SK-N-SH treated with all-trans-retinoic acid at 6 μM for 48 hours (cell line): ENCODE results near the gene MNX1.

Source experiments
- ATAC-seq: fragments of 200-7000 bp; cut with Tn5 transposase; 3 replicates; pipeline ENCODE4 v1.9.1; 2020; ENCODE audit warnings: mild to moderate bottlenecking, moderate library complexity
- ARNTL ChIP-seq: fragments of 450-650 bp; formaldehyde crosslinking; IDR thresholded peaks from 2 replicates; pipeline ENCODE4 v1.5.0; 2020; ENCODE audit warnings: low read depth, mild to moderate bottlenecking, moderate library complexity, borderline replicate concordance
- BACH2 ChIP-seq: fragments of 250-450 bp; sonication (Bioruptor Pico); IDR thresholded peaks from 2 replicates; pipeline ENCODE4 v1.9.0; 2021; ENCODE audit warnings: mild to moderate bottlenecking, borderline replicate concordance
- CSDC2 ChIP-seq: fragments of 250-450 bp; sonication (Bioruptor Pico); IDR thresholded peaks from 2 replicates; pipeline ENCODE4 v1.5.0; 2020; ENCODE audit warnings: mild to moderate bottlenecking, moderate library complexity
- ESRRG ChIP-seq: fragments of 250-450 bp; sonication (Bioruptor Pico); IDR thresholded peaks from 2 replicates; pipeline ENCODE4 v1.6.1; 2021; ENCODE audit warnings: mild to moderate bottlenecking
- GLIS3 ChIP-seq: fragments of 250-450 bp; sonication (Bioruptor Pico); IDR thresholded peaks from 2 replicates; pipeline ENCODE4 v1.5.0; 2020; ENCODE audit warnings: mild to moderate bottlenecking, moderate library complexity
- ISL1 ChIP-seq: fragments of 250-450 bp; sonication (Bioruptor Pico); IDR thresholded peaks from 2 replicates; pipeline ENCODE4 v2.1.2; 2022; ENCODE audit warnings: mild to moderate bottlenecking, moderate library complexity
- OSR1 ChIP-seq: fragments of 250-450 bp; sonication (Bioruptor Pico); IDR thresholded peaks from 2 replicates; pipeline ENCODE4 v1.8.0; 2022; ENCODE audit warnings: moderate library complexity, mild to moderate bottlenecking, inconsistent platforms
- PPARA ChIP-seq: fragments of 250-450 bp; sonication (Bioruptor Pico); IDR thresholded peaks from 2 replicates; pipeline ENCODE4 v1.5.0; 2020; ENCODE audit warnings: mild to moderate bottlenecking, borderline replicate concordance
- RARB ChIP-seq: fragments of 250-450 bp; sonication (Bioruptor Pico); IDR thresholded peaks from 2 replicates; pipeline ENCODE4 v1.8.0; 2021; ENCODE audit warnings: mild to moderate bottlenecking, moderate library complexity
- SNAI2 ChIP-seq: fragments of 250-450 bp; sonication (Bioruptor Pico); IDR thresholded peaks from 2 replicates; pipeline ENCODE4 v1.5.0; 2020; ENCODE audit warnings: mild to moderate bottlenecking, moderate library complexity
- TCF4 ChIP-seq: fragments of 250-450 bp; sonication (Bioruptor Pico); IDR thresholded peaks from 2 replicates; pipeline ENCODE4 v1.8.0; 2021; ENCODE audit warnings: mild to moderate bottlenecking, moderate library complexity, borderline replicate concordance
- TOX ChIP-seq: fragments of 250-450 bp; sonication (Bioruptor Pico); IDR thresholded peaks from 2 replicates; pipeline ENCODE4 v1.8.0; 2021; ENCODE audit warnings: mild to moderate bottlenecking, moderate library complexity, borderline replicate concordance
- ZC3H10 ChIP-seq: fragments of 250-450 bp; sonication (Bioruptor Pico); IDR thresholded peaks from 2 replicates; pipeline ENCODE4 v1.5.1; 2021; ENCODE audit warnings: mild to moderate bottlenecking, moderate library complexity
- ZFP3 ChIP-seq: fragments of 250-450 bp; sonication (Bioruptor Pico); IDR thresholded peaks from 2 replicates; pipeline ENCODE4 v1.5.0; 2020; ENCODE audit warnings: mild to moderate bottlenecking, moderate library complexity
- ZFP30 ChIP-seq: fragments of 450-650 bp; formaldehyde crosslinking; IDR thresholded peaks from 2 replicates; pipeline ENCODE4 v1.5.0; 2022; ENCODE audit warnings: mild to moderate bottlenecking, moderate library complexity
- ZNF565 ChIP-seq: fragments of 450-650 bp; formaldehyde crosslinking; conservative IDR thresholded peaks from 2 replicates; pipeline ENCODE4 v1.5.0; 2020; ENCODE audit warnings: low read depth, mild to moderate bottlenecking, moderate library complexity
- ZNF70 ChIP-seq: fragments of 450-650 bp; formaldehyde crosslinking; IDR thresholded peaks from 2 replicates; pipeline ENCODE4 v1.5.0; 2020; ENCODE audit warnings: mild to moderate bottlenecking, moderate library complexity
- ZNF8 ChIP-seq: fragments of 450-650 bp; formaldehyde crosslinking; IDR thresholded peaks from 2 replicates; pipeline ENCODE4 v1.5.0; 2020; ENCODE audit warnings: mild to moderate bottlenecking, moderate library complexity
- TF ChIP-seq, protein P1 (sequence below): fragments of 250-450 bp; sonication (Bioruptor Pico); IDR thresholded peaks from 2 replicates; pipeline ENCODE4 v1.8.0; 2021; ENCODE audit warnings: low read depth, mild to moderate bottlenecking, moderate library complexity, borderline replicate concordance
- TF ChIP-seq, protein P2 (sequence below): fragments of 250-450 bp; sonication (Bioruptor Pico); IDR thresholded peaks from 2 replicates; pipeline ENCODE4 v1.5.1; 2020; ENCODE audit warnings: low read depth, mild to moderate bottlenecking, moderate library complexity
- TF ChIP-seq, protein P3 (sequence below): fragments of 250-450 bp; sonication (Bioruptor Pico); IDR thresholded peaks from 2 replicates; pipeline ENCODE4 v1.5.1; 2021; ENCODE audit warnings: mild to moderate bottlenecking, moderate library complexity
- TF ChIP-seq, protein P4 (sequence below): fragments of 250-450 bp; sonication (Bioruptor Pico); IDR thresholded peaks from 2 replicates; pipeline ENCODE4 v1.8.0; 2020; ENCODE audit warnings: mild to moderate bottlenecking, moderate library complexity, borderline replicate concordance

Gene MNX1

DNA sequence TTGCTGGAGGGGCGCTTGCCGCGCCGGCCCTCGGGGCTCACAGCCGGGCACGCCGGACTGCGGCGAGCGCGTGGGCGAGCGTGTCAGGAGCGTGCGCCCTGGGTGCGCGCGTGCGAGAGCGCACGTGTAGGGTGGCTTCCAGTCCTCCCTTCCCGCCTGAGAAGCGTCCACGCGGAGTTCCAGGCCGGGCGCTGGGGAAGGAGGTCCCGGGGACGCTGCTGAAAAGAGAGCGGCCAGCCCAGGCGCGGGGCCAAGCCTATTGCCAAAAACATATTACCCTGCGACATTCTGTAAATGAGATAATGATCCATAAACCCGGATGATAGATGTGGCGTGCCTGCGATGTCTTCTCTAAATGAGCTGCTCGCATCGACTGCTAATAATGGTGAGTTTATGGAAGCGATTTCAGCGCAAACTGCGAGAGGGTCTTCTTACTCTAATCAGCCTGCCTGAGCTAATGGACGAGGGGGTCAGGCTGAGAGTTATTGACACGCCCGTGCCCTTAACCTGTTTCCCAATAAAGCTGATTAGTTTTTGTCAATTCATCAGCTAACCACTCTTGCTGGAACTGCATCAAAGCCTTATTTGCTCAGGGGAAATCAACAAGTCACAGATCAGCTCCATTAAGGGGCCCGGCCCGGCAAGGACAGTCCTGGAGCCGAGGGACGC lies 8.0 kb upstream of the MNX1 start:
- TF ChIP-seq BACH2 (CRISPR knock-in tag), result no peak
- TF ChIP-seq ESRRG (CRISPR knock-in tag), result no peak
- TF ChIP-seq, protein P1, sequence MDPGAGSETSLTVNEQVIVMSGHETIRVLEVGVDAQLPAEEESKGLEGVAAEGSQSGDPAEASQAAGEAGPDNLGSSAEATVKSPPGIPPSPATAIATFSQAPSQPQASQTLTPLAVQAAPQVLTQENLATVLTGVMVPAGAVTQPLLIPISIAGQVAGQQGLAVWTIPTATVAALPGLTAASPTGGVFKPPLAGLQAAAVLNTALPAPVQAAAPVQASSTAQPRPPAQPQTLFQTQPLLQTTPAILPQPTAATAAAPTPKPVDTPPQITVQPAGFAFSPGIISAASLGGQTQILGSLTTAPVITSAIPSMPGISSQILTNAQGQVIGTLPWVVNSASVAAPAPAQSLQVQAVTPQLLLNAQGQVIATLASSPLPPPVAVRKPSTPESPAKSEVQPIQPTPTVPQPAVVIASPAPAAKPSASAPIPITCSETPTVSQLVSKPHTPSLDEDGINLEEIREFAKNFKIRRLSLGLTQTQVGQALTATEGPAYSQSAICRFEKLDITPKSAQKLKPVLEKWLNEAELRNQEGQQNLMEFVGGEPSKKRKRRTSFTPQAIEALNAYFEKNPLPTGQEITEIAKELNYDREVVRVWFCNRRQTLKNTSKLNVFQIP (CRISPR knock-in tag), result no peak
- TF ChIP-seq TOX (CRISPR knock-in tag), result no peak
- no peak for TF ChIP-seq ARNTL (CRISPR knock-in tag)
- TF ChIP-seq ZNF8, result no peak
- TF ChIP-seq GLIS3 (CRISPR knock-in tag), result no peak
- TF ChIP-seq RARB (CRISPR knock-in tag), result no peak
- TF ChIP-seq, protein P2, sequence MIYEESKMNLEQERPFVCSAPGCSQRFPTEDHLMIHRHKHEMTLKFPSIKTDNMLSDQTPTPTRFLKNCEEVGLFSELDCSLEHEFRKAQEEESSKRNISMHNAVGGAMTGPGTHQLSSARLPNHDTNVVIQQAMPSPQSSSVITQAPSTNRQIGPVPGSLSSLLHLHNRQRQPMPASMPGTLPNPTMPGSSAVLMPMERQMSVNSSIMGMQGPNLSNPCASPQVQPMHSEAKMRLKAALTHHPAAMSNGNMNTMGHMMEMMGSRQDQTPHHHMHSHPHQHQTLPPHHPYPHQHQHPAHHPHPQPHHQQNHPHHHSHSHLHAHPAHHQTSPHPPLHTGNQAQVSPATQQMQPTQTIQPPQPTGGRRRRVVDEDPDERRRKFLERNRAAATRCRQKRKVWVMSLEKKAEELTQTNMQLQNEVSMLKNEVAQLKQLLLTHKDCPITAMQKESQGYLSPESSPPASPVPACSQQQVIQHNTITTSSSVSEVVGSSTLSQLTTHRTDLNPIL (CRISPR knock-in tag), result no peak
- TF ChIP-seq, protein P3, sequence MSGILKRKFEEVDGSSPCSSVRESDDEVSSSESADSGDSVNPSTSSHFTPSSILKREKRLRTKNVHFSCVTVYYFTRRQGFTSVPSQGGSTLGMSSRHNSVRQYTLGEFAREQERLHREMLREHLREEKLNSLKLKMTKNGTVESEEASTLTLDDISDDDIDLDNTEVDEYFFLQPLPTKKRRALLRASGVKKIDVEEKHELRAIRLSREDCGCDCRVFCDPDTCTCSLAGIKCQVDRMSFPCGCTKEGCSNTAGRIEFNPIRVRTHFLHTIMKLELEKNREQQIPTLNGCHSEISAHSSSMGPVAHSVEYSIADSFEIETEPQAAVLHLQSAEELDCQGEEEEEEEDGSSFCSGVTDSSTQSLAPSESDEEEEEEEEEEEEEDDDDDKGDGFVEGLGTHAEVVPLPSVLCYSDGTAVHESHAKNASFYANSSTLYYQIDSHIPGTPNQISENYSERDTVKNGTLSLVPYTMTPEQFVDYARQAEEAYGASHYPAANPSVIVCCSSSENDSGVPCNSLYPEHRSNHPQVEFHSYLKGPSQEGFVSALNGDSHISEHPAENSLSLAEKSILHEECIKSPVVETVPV (CRISPR knock-in tag), result no peak
- no peak for TF ChIP-seq ZNF565
- TF ChIP-seq ZFP30 (CRISPR knock-in tag), result no peak
- TF ChIP-seq SNAI2 (CRISPR knock-in tag), result no peak
- no peak for TF ChIP-seq CSDC2 (CRISPR knock-in tag)
- TF ChIP-seq ZNF70 (CRISPR knock-in tag), result no peak
- no peak for ATAC-seq

DNA sequence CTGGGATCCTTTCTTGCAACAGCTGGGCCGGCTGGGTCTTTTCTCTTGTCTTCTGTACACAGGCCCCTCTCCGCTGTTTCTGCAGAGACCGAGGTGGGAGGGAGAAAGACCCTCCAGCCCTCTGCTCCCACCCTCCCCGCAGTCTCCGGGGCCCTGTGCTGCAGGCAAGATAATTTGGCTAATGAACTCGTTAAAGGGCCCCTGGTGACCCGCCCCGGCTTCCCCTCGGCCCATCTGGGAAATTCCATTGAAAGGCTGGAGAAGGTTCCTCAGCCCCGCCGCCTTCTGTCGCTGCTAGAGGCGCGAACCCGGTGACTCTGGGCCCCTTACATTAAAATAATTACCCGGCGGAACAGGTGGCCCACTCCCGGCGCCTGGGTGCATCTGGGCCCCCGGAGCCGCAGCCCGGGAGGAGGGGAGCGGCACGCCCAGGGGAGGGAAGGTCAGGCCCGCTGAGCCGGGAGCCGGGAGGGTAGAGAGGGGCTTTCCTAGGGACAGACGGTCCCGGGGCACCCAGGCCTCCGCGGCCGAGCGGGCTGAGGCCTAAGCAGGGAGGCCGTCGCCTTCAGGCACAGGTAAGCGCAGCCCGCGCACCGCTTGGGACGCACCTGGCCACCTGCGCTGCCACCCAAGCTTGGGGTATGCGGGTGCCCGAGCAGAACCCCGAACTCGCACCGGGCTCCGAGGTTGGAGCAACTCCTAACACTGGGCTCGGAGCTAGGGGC lies 7.3 kb upstream of the MNX1 start:
- no peak for TF ChIP-seq CSDC2 (CRISPR knock-in tag)
- no peak for TF ChIP-seq TOX (CRISPR knock-in tag)
- no peak for TF ChIP-seq TCF4 (CRISPR knock-in tag)
- TF ChIP-seq, protein P3 (CRISPR knock-in tag), result no peak
- TF ChIP-seq ISL1 (CRISPR knock-in tag), result no peak
- no peak for TF ChIP-seq ARNTL (CRISPR knock-in tag)
- no peak for TF ChIP-seq ZNF8
- TF ChIP-seq, protein P1 (CRISPR knock-in tag), result no peak
- TF ChIP-seq, protein P4, sequence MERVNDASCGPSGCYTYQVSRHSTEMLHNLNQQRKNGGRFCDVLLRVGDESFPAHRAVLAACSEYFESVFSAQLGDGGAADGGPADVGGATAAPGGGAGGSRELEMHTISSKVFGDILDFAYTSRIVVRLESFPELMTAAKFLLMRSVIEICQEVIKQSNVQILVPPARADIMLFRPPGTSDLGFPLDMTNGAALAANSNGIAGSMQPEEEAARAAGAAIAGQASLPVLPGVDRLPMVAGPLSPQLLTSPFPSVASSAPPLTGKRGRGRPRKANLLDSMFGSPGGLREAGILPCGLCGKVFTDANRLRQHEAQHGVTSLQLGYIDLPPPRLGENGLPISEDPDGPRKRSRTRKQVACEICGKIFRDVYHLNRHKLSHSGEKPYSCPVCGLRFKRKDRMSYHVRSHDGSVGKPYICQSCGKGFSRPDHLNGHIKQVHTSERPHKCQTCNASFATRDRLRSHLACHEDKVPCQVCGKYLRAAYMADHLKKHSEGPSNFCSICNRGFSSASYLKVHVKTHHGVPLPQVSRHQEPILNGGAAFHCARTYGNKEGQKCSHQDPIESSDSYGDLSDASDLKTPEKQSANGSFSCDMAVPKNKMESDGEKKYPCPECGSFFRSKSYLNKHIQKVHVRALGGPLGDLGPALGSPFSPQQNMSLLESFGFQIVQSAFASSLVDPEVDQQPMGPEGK (CRISPR knock-in tag), result no peak
- TF ChIP-seq ZFP3 (CRISPR knock-in tag), result no peak
- TF ChIP-seq, protein P2 (CRISPR knock-in tag), result no peak
- TF ChIP-seq ZC3H10, result no peak
- no peak for TF ChIP-seq ZNF565
- no peak for TF ChIP-seq OSR1 (CRISPR knock-in tag)
- no peak for TF ChIP-seq PPARA (CRISPR knock-in tag)
- no peak for TF ChIP-seq ZNF70 (CRISPR knock-in tag)
- no peak for TF ChIP-seq SNAI2 (CRISPR knock-in tag)
- TF ChIP-seq, all 23 proteins: peak for 0
- ATAC-seq, result no peak
